ENCODE data around the gene DGKZ.

DGKZ gene

GRCh38 chr11:46330154-46330553 lies 17.1 kb upstream of the DGKZ start:
- DNase-seq: no peak

GRCh38 chr11:46330563-46331281 lies 16.5 kb upstream of the DGKZ start:
- no peak for DNase-seq

GRCh38 chr11:46331282-46331984 lies 15.8 kb upstream of the DGKZ start:
- DNase-seq: no peak

- no peak for DNase-seq
Measured at GRCh38 chr11:46332093-46332567, 15.1 kb upstream of the DGKZ start.

GRCh38 chr11:46332568-46333393 lies 14.5 kb upstream of the DGKZ start:
- no peak for DNase-seq

- DNase-seq: no peak
Measured at GRCh38 chr11:46333394-46333947, 13.8 kb upstream of the DGKZ start.

GRCh38 chr11:46334211-46334610 lies 13.1 kb upstream of the DGKZ start:
- no peak for DNase-seq

GRCh38 chr11:46335271-46335670 lies 12.0 kb upstream of the DGKZ start:
- DNase-seq: no peak

- no peak for DNase-seq
Measured at GRCh38 chr11:46335890-46336562, 11.2 kb upstream of the DGKZ start.

GRCh38 chr11:46336563-46337180 lies 10.6 kb upstream of the DGKZ start:
- DNase-seq: no peak

GRCh38 chr11:46337626-46338345 lies 9.5 kb upstream of the DGKZ start:
- no peak for DNase-seq

- DNase-seq: no peak
Measured at GRCh38 chr11:46338636-46338987, 8.7 kb upstream of the DGKZ start.

- DNase-seq: no peak
Measured at GRCh38 chr11:46338988-46339666, 8.1 kb upstream of the DGKZ start.

GRCh38 chr11:46339816-46340215 lies 7.4 kb upstream of the DGKZ start:
- DNase-seq: no peak

GRCh38 chr11:46341454-46341853 lies 5.8 kb upstream of the DGKZ start:
- DNase-seq: no peak

GRCh38 chr11:46342239-46342638 lies 5.0 kb upstream of the DGKZ start:
- no peak for DNase-seq

- DNase-seq: no peak
Measured at GRCh38 chr11:46343520-46343919, 3.7 kb upstream of the DGKZ start.

GRCh38 chr11:46345131-46345597 lies 2.1 kb upstream of the DGKZ start:
- no peak for DNase-seq

- no peak for DNase-seq
Measured at GRCh38 chr11:46345881-46346484, 1.3 kb upstream of the DGKZ start.

GRCh38 chr11:46347637-46348311 lies 511 bp downstream of the DGKZ start:
- no peak for DNase-seq

All from fibroblast of skin of right biceps (primary cell).